ENCODE data around the gene KLK15.

- TF ChIP-seq CTCF (IDR thresholded peaks at IDR 0.05) (no peak), ZFX (IDR thresholded peaks at IDR 0.05; ENCODE audit: borderline replicate concordance) (no peak)
These were observed 57.2 kb downstream of the KLK15 start for GRCh38 chr19:50776131-50776530.

All from 22Rv1 (cell line).